IPS DF 6.9 (cell line): ENCODE data around the gene PLCG2.
"Not testable (repeated sequence)": the region's sequence is repeated elsewhere in the genome, so short reads cannot be mapped to it uniquely, and the experiment has no call there.

ENCODE experiments used
- DNase-seq: peaks from one replicate; pipeline ENCODE4 v3.0.0-alpha.2; 2013; ENCODE audit warnings: low read depth, low spot score
- H3K27ac ChIP-seq: one replicate; pipeline ENCODE4 v1.5.1; 2013; ENCODE audit warnings: low read length, control low read depth
- H3K27me3 ChIP-seq: 2 replicates; pipeline ENCODE4 v1.6.1; 2013; ENCODE audit warnings: mild to moderate bottlenecking, low read length; ENCODE audit not compliant: control insufficient read depth, insufficient read depth
- H3K36me3 ChIP-seq: 2 replicates; pipeline ENCODE4 v1.6.1; 2013; ENCODE audit warnings: low read length; ENCODE audit not compliant: control insufficient read depth, insufficient read depth
- H3K4me1 ChIP-seq: 2 replicates; pipeline ENCODE4 v1.6.1; 2013; ENCODE audit warnings: low read length; ENCODE audit not compliant: control insufficient read depth, insufficient read depth
- H3K4me3 ChIP-seq: 2 replicates; pipeline ENCODE4 v1.5.1; 2013; ENCODE audit warnings: mild to moderate bottlenecking, low read length
- H3K9me3 ChIP-seq: 2 replicates; pipeline ENCODE4 v1.6.1; 2013; ENCODE audit warnings: low read length, inconsistent platforms; ENCODE audit not compliant: control insufficient read depth, insufficient read depth
- WGBS: extraction: QIAGEN DNeasy Blood & Tissue Kit; methylation state at CpG from one replicate; pipeline ENCODE4 v1.1.7; 2013; ENCODE audit warnings: mixed read lengths, missing lambda C conversion rate; ENCODE audit not compliant: insufficient read length, insufficient coverage; 5-methylcytosine and 5-hydroxymethylcytosine counted together

The PLCG2 gene

GRCh38 chr16:81925016-81925415, 145.9 kb downstream of the PLCG2 start:
- no CpG with 5 or more reads among the region's 8 CpGs for WGBS
- Histone ChIP-seq H3K4me3 (no peak overlapping the region), H3K4me1 (peaks cover 1% of the 10 kb centered on the region; the same call in 1 of the 2 replicates), H3K27me3 (no peaks in the 10 kb centered on the region), H3K36me3 (no peaks in the 10 kb centered on the region), H3K27ac (no peak overlapping the region), H3K9me3 (no peaks in the 10 kb centered on the region)
- DNase-seq: no peak

- no peaks in the 10 kb centered on the region for H3K27me3 ChIP-seq
- H3K4me1 ChIP-seq: peaks cover 1% of the 10 kb centered on the region; the same call in 1 of the 2 replicates
- no peak overlapping the region for H3K27ac ChIP-seq
- no CpG with 5 or more reads among the region's 9 CpGs for WGBS
- no peak for DNase-seq
- no peak overlapping the region for H3K4me3 ChIP-seq
- H3K9me3 ChIP-seq: no peaks in the 10 kb centered on the region
- H3K36me3 ChIP-seq: no peaks in the 10 kb centered on the region
Measured at GRCh38 chr16:81926036-81926435, 146.9 kb downstream of the PLCG2 start.

- no peaks in the 10 kb centered on the region for H3K36me3 ChIP-seq
- H3K4me3 ChIP-seq: no peak overlapping the region
- H3K27ac ChIP-seq: no peak overlapping the region
- peaks cover 1% of the 10 kb centered on the region; the same call in 1 of the 2 replicates for H3K4me1 ChIP-seq
- WGBS: no CpG with 5 or more reads among the region's 5 CpGs
- H3K27me3 ChIP-seq: no peaks in the 10 kb centered on the region
- no peaks in the 10 kb centered on the region for H3K9me3 ChIP-seq
- no peak for DNase-seq
Measured at GRCh38 chr16:81927561-81928185, 148.6 kb downstream of the PLCG2 start.

- no peak overlapping the region for H3K27ac ChIP-seq
- no CpG with 5 or more reads among the region's 16 CpGs for WGBS
Measured at GRCh38 chr16:81928271-81928918, 149.3 kb downstream of the PLCG2 start.

GRCh38 chr16:81928975-81929374, 149.9 kb downstream of the PLCG2 start:
- Histone ChIP-seq H3K4me3 (no peak overlapping the region), H3K9me3 (no peaks in the 10 kb centered on the region), H3K27ac (no peak overlapping the region), H3K36me3 (no peaks in the 10 kb centered on the region), H3K27me3 (no peaks in the 10 kb centered on the region), H3K4me1 (peaks cover 1% of the 10 kb centered on the region; the same call in 1 of the 2 replicates)
- DNase-seq: no peak
- no CpG with 5 or more reads among the region's 8 CpGs for WGBS

More at GRCh38 chr16:81928271-81928918, 149.3 kb downstream of the PLCG2 start:
- no peak for DNase-seq
- H3K36me3 ChIP-seq: no peaks in the 10 kb centered on the region
- H3K4me3 ChIP-seq: no peak overlapping the region
- H3K4me1 ChIP-seq: peaks cover 1% of the 10 kb centered on the region; the same call in 1 of the 2 replicates
- no peaks in the 10 kb centered on the region for H3K27me3 ChIP-seq
- no peaks in the 10 kb centered on the region for H3K9me3 ChIP-seq

- Histone ChIP-seq H3K4me1 (peaks cover 1% of the 10 kb centered on the region; the same call in 1 of the 2 replicates), H3K27me3 (no peaks in the 10 kb centered on the region), H3K4me3 (no peak overlapping the region), H3K36me3 (no peaks in the 10 kb centered on the region), H3K9me3 (no peaks in the 10 kb centered on the region), H3K27ac (no peak overlapping the region)
- DNase-seq: no peak
Measured at GRCh38 chr16:81929841-81930240, 150.8 kb downstream of the PLCG2 start.

- no CpG with 5 or more reads among the region's 5 CpGs for WGBS
- no peaks in the 10 kb centered on the region for H3K9me3 ChIP-seq
- H3K4me1 ChIP-seq: peaks cover 1% of the 10 kb centered on the region; the same call in 1 of the 2 replicates
- H3K4me3 ChIP-seq: no peak overlapping the region
- DNase-seq: no peak
- H3K27ac ChIP-seq: no peak overlapping the region
- H3K27me3 ChIP-seq: no peaks in the 10 kb centered on the region
- H3K36me3 ChIP-seq: no peaks in the 10 kb centered on the region
Measured at GRCh38 chr16:81931927-81932326, 152.8 kb downstream of the PLCG2 start.

GRCh38 chr16:81932668-81933067, 153.6 kb downstream of the PLCG2 start:
- H3K4me3 ChIP-seq: no peak overlapping the region
- H3K4me1 ChIP-seq: peaks cover 3% of the 10 kb centered on the region
- no peaks in the 10 kb centered on the region for H3K27me3 ChIP-seq
- DNase-seq: no peak
- H3K9me3 ChIP-seq: no peaks in the 10 kb centered on the region
- H3K36me3 ChIP-seq: no peaks in the 10 kb centered on the region
- WGBS: no CpG with 5 or more reads among the region's 4 CpGs
- no peak overlapping the region for H3K27ac ChIP-seq

GRCh38 chr16:81933361-81933760, 154.3 kb downstream of the PLCG2 start:
- WGBS: no CpG with 5 or more reads among the region's 3 CpGs
- H3K27ac ChIP-seq: no peak overlapping the region
- H3K4me1 ChIP-seq: peaks cover 3% of the 10 kb centered on the region
- no peak overlapping the region for H3K4me3 ChIP-seq
- no peaks in the 10 kb centered on the region for H3K27me3 ChIP-seq
- no peak for DNase-seq
- H3K36me3 ChIP-seq: no peaks in the 10 kb centered on the region
- no peaks in the 10 kb centered on the region for H3K9me3 ChIP-seq

GRCh38 chr16:81934711-81935110, 155.6 kb downstream of the PLCG2 start:
- not testable (repeated sequence) for H3K36me3 ChIP-seq, H3K27ac ChIP-seq, DNase-seq, H3K27me3 ChIP-seq, H3K4me1 ChIP-seq, H3K4me3 ChIP-seq, H3K9me3 ChIP-seq
- WGBS: no CpG with 5 or more reads among the region's 6 CpGs
